WTC11 (cell line): Measurements from ENCODE around the gene C5AR1.
"Not testable (repeated sequence)": the region's sequence is repeated elsewhere in the genome, so short reads cannot be mapped to it uniquely, and the experiment has no call there.

Source experiments
- CREB1 ChIP-seq: sonication (generic); formaldehyde crosslinking; IDR thresholded peaks from 2 replicates; pipeline ENCODE4 v1.8.0; 2023; ENCODE audit warnings: mild to moderate bottlenecking, missing genetic modification reagents
- TF ChIP-seq, protein P1 (sequence below): sonication (generic); formaldehyde crosslinking; IDR thresholded peaks from 2 replicates; pipeline ENCODE4 v1.8.0; 2022; ENCODE audit warnings: mild to moderate bottlenecking, missing genetic modification reagents

DNA sequence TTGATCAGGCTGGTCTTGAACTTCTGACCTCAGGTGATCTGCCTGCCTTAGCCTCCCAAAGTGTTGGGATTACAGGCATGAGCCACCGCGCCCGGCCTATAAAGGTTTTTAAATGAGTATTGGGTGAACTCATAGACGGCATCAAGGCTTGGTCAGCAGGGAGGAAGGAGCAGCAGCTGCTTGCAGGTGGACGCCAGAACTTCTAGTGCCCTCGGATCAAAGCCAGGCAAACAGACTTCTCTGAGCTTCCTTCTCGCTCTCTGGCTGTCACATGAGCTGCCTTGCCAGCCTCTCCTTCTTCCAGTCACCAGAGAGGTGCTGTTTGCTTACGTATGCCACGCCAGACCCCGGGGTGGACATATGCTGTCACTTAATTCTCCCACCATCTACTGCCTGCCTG is 55.8 kb downstream of the C5AR1 start:
- TF ChIP-seq, protein P1, sequence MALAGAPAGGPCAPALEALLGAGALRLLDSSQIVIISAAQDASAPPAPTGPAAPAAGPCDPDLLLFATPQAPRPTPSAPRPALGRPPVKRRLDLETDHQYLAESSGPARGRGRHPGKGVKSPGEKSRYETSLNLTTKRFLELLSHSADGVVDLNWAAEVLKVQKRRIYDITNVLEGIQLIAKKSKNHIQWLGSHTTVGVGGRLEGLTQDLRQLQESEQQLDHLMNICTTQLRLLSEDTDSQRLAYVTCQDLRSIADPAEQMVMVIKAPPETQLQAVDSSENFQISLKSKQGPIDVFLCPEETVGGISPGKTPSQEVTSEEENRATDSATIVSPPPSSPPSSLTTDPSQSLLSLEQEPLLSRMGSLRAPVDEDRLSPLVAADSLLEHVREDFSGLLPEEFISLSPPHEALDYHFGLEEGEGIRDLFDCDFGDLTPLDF (CRISPR knock-in tag), result not testable (repeated sequence)
- not testable (repeated sequence) for TF ChIP-seq CREB1 (CRISPR knock-in tag)
